WTC11 (cell line): ENCODE data around the gene LRRC9. TPM values are rescaled to one million over a fixed set of nuclear protein-coding genes. Genes with fewer than 3 reads are reported as not detected.

Source experiments
- ATAC-seq: fragments of 200-7000 bp; cut with Tn5 transposase; 2 replicates; pipeline ENCODE4 v1.10.0; 2021; ENCODE audit warnings: mild to moderate bottlenecking, moderate library complexity
- CTCF ChIA-PET: fragments of 300-600 bp; sonication (Branson Sonifier 250); formaldehyde crosslinking; loops from one replicate; lab custom pipeline; 2021; ENCODE audit warnings: antibody characterized with exemption; lab: Charles Lee
- POLR2A ChIA-PET: fragments of 350-600 bp; sonication (Branson Sonifier 250); formaldehyde crosslinking; loops from one replicate; lab custom pipeline; 2021; ENCODE audit warnings: antibody characterized with exemption; lab: Charles Lee
- DNase-seq: peaks from one replicate; pipeline ENCODE4 v3.0.0; 2021; ENCODE audit warnings: low spot score
- H3K27ac Mint-ChIP-seq: 2 replicates; pipeline ENCODE4 v1.8.0; 2021; ENCODE audit warnings: mixed read lengths
- H3K27me3 Mint-ChIP-seq: 2 replicates; pipeline ENCODE4 v1.8.0; 2021; ENCODE audit warnings: low read depth, mild to moderate bottlenecking, moderate library complexity, mixed read lengths
- H3K36me3 Mint-ChIP-seq: 2 replicates; pipeline ENCODE4 v1.8.0; 2021; ENCODE audit warnings: mixed read lengths
- H3K4me1 Mint-ChIP-seq: 2 replicates; pipeline ENCODE4 v1.8.0; 2022; ENCODE audit warnings: mixed read lengths
- H3K4me3 Mint-ChIP-seq: 2 replicates; pipeline ENCODE4 v1.8.0; 2021; ENCODE audit warnings: mild to moderate bottlenecking, moderate library complexity, mixed read lengths
- H3K9me3 Mint-ChIP-seq: 2 replicates; pipeline ENCODE4 v1.8.0; 2021; ENCODE audit warnings: mixed read lengths
- AFF4 ChIP-seq: sonication (generic); formaldehyde crosslinking; IDR thresholded peaks from 2 replicates; pipeline ENCODE4 v1.8.1; 2023; ENCODE audit warnings: mild to moderate bottlenecking, missing genetic modification reagents, borderline replicate concordance
- ATF6 ChIP-seq: sonication (generic); formaldehyde crosslinking; IDR thresholded peaks from 2 replicates; pipeline ENCODE4 v1.8.1; 2023; ENCODE audit warnings: mild to moderate bottlenecking, missing genetic modification reagents
- GTF2I ChIP-seq: fragments of 250-450 bp; sonication (Bioruptor Pico); conservative IDR thresholded peaks from 2 replicates; pipeline ENCODE4 v1.4.0; 2021; ENCODE audit warnings: mild to moderate bottlenecking
- IRF1 ChIP-seq: sonication (generic); formaldehyde crosslinking; IDR thresholded peaks from 2 replicates; pipeline ENCODE4 v1.8.0; 2023; ENCODE audit warnings: missing genetic modification reagents
- IRF2 ChIP-seq: sonication (generic); formaldehyde crosslinking; IDR thresholded peaks from 2 replicates; pipeline ENCODE4 v1.8.0; 2022; ENCODE audit warnings: low read depth, missing genetic modification reagents, borderline replicate concordance
- KAT7 ChIP-seq: sonication (generic); formaldehyde crosslinking; IDR thresholded peaks from 2 replicates; pipeline ENCODE4 v1.8.1; 2023; ENCODE audit warnings: missing genetic modification reagents, mild to moderate bottlenecking, borderline replicate concordance
- MXD4 ChIP-seq: fragments of 250-450 bp; sonication (Bioruptor Pico); IDR thresholded peaks from 2 replicates; pipeline ENCODE4 v1.8.0; 2021; ENCODE audit warnings: mild to moderate bottlenecking, moderate library complexity, borderline replicate concordance
- NFYB ChIP-seq: sonication (generic); formaldehyde crosslinking; conservative IDR thresholded peaks from 2 replicates; pipeline ENCODE4 v1.8.0; 2022; ENCODE audit warnings: low read depth, missing genetic modification reagents
- NR1H2 ChIP-seq: sonication (generic); formaldehyde crosslinking; IDR thresholded peaks from 2 replicates; pipeline ENCODE4 v1.9.0; 2021; ENCODE audit warnings: mild to moderate bottlenecking, moderate library complexity, missing genetic modification reagents
- OVOL2 ChIP-seq: fragments of 250-450 bp; sonication (Bioruptor Pico); IDR thresholded peaks from 2 replicates; pipeline ENCODE4 v1.9.0; 2021; ENCODE audit warnings: mild to moderate bottlenecking, borderline replicate concordance
- PREB ChIP-seq: sonication (generic); formaldehyde crosslinking; IDR thresholded peaks from 2 replicates; pipeline ENCODE4 v1.8.1; 2022; ENCODE audit warnings: mild to moderate bottlenecking, missing genetic modification reagents, moderate library complexity, borderline replicate concordance
- SMAD3 ChIP-seq: sonication (generic); formaldehyde crosslinking; IDR thresholded peaks from 2 replicates; pipeline ENCODE4 v1.8.0; 2022; ENCODE audit warnings: missing genetic modification reagents, mild to moderate bottlenecking, borderline replicate concordance
- SMAD4 ChIP-seq: sonication (generic); formaldehyde crosslinking; IDR thresholded peaks from 2 replicates; pipeline ENCODE4 v1.8.0; 2022; ENCODE audit warnings: mild to moderate bottlenecking, missing genetic modification reagents
- TEAD1 ChIP-seq: sonication (generic); formaldehyde crosslinking; IDR thresholded peaks from 2 replicates; pipeline ENCODE4 v1.8.0; 2022; ENCODE audit warnings: mild to moderate bottlenecking, missing genetic modification reagents
- TP53 ChIP-seq: sonication (generic); formaldehyde crosslinking; IDR thresholded peaks from 2 replicates; pipeline ENCODE4 v1.8.1; 2023; ENCODE audit warnings: mild to moderate bottlenecking, missing genetic modification reagents
- USF2 ChIP-seq: sonication (generic); formaldehyde crosslinking; IDR thresholded peaks from 2 replicates; pipeline ENCODE4 v1.8.1; 2023; ENCODE audit warnings: mild to moderate bottlenecking, missing genetic modification reagents, moderate library complexity
- ZMAT4 ChIP-seq: fragments of 250-450 bp; sonication (Bioruptor Pico); IDR thresholded peaks from 2 replicates; pipeline ENCODE4 v1.9.0; 2021; ENCODE audit warnings: mild to moderate bottlenecking
- ZNF219 ChIP-seq: sonication (generic); formaldehyde crosslinking; IDR thresholded peaks from 2 replicates; pipeline ENCODE4 v1.8.0; 2023; ENCODE audit warnings: missing genetic modification reagents, mild to moderate bottlenecking, borderline replicate concordance
- ZNF396 ChIP-seq: fragments of 250-450 bp; sonication (Bioruptor Pico); IDR thresholded peaks from 2 replicates; pipeline ENCODE4 v1.8.0; 2021; ENCODE audit warnings: mild to moderate bottlenecking, moderate library complexity, borderline replicate concordance
- ZSCAN18 ChIP-seq: fragments of 250-450 bp; sonication (Bioruptor Pico); IDR thresholded peaks from 2 replicates; pipeline ENCODE4 v2.1.2; 2022; ENCODE audit warnings: mild to moderate bottlenecking, moderate library complexity
- total RNA-seq: library from RNA; stranded (reverse); gene quantifications from 3 replicates; pipeline ENCODE4 v1.2.3, GENCODE V29; 2021

The LRRC9 gene
- total RNA-seq, 1 experiment from 2014 or later, result 0.79 TPM

GRCh38 chr14:60085085-60085484, 165.1 kb downstream of the LRRC9 start (continued):
- TF ChIP-seq ZMAT4 (CRISPR knock-in tag) (no peak), GTF2I (CRISPR knock-in tag) (no peak), NFYB (no peak), ATF6 (CRISPR knock-in tag) (no peak), KAT7 (CRISPR knock-in tag) (no peak)

- no peaks in the 10 kb centered on the region for H3K36me3 Mint-ChIP-seq
- no peaks in the 10 kb centered on the region for H3K9me3 Mint-ChIP-seq
- H3K27ac Mint-ChIP-seq, result no peak overlapping the region
- H3K4me1 Mint-ChIP-seq, result peaks cover 8% of the 10 kb centered on the region
- ATAC-seq, result no peak
- TF ChIP-seq IRF1 (no peak), OVOL2 (CRISPR knock-in tag) (no peak), TEAD1 (CRISPR knock-in tag) (no peak), MXD4 (CRISPR knock-in tag) (no peak), ZNF396 (CRISPR knock-in tag) (no peak), AFF4 (CRISPR knock-in tag) (no peak), SMAD3 (CRISPR knock-in tag) (no peak), ZNF219 (CRISPR knock-in tag) (no peak), IRF2 (CRISPR knock-in tag) (no peak), ZMAT4 (CRISPR knock-in tag) (no peak), SMAD4 (CRISPR knock-in tag) (no peak), NR1H2 (CRISPR knock-in tag) (no peak), TP53 (no peak), ZSCAN18 (CRISPR knock-in tag) (no peak), USF2 (CRISPR knock-in tag) (no peak), PREB (no peak)
- H3K27me3 Mint-ChIP-seq, result no peaks in the 10 kb centered on the region; the same call in 1 of the 2 replicates
- no peak for DNase-seq
- CTCF ChIA-PET, result no interaction called here
- H3K4me3 Mint-ChIP-seq, result no peak overlapping the region
- POLR2A ChIA-PET, result interaction anchor here (0.6 kb wide), 1 partner anchor 151 kb away, joined by 4 read pairs; no protein-coding TSS in a partner anchor
Observed at GRCh38 chr14:60085693-60086092, 165.7 kb downstream of the LRRC9 start.
